ENCODE measurements around the gene NAPA.
A peak's percentile ranks its signal among the peaks of the same experiment; 100 is the strongest.

Gene NAPA

GRCh38 chr19:47483800-47484690 lies 30.8 kb downstream of the NAPA start, which contains the start of gene KPTN:
Gene KPTN (minus strand): TSS chr19:47484219. CDS start chr19:47484160, 59 bp downstream.
- peak; percentile 86 for DNase-seq

- DNase-seq, result no peak
Measured at GRCh38 chr19:47483200-47483599, 31.7 kb downstream of the NAPA start.

GRCh38 chr19:47481460-47482052 lies 33.3 kb downstream of the NAPA start:
- no peak for DNase-seq

- DNase-seq, result no peak
Measured at GRCh38 chr19:47480658-47481057, 34.2 kb downstream of the NAPA start.

- DNase-seq, result no peak
Measured at GRCh38 chr19:47479701-47480503, 35.0 kb downstream of the NAPA start.

- DNase-seq, result no peak
Measured at GRCh38 chr19:47476438-47476972, 38.4 kb downstream of the NAPA start.

GRCh38 chr19:47475465-47475864 lies 39.4 kb downstream of the NAPA start:
- DNase-seq, result no peak

GRCh38 chr19:47473336-47473735 lies 41.5 kb downstream of the NAPA start:
- DNase-seq, result no peak

GRCh38 chr19:47471733-47472457 lies 43.0 kb downstream of the NAPA start, which contains the start of gene SLC8A2:
Gene SLC8A2 (minus strand): TSS chr19:47471893. CDS start chr19:47466403, 5,490 bp downstream.
- peak; percentile 49 for DNase-seq

- no peak for DNase-seq
Measured at GRCh38 chr19:47471381-47471732, 43.5 kb downstream of the NAPA start.

- no peak for DNase-seq
Measured at GRCh38 chr19:47470447-47471195, 44.2 kb downstream of the NAPA start.

- no peak for DNase-seq
Measured at GRCh38 chr19:47469719-47470118, 45.1 kb downstream of the NAPA start.

GRCh38 chr19:47469363-47469700 lies 45.5 kb downstream of the NAPA start:
- no peak for DNase-seq

- no peak for DNase-seq
Measured at GRCh38 chr19:47467914-47468313, 46.9 kb downstream of the NAPA start.

- no peak for DNase-seq
Measured at GRCh38 chr19:47465957-47466356, 48.9 kb downstream of the NAPA start.

- DNase-seq, result no peak
Measured at GRCh38 chr19:47464675-47465419, 50.0 kb downstream of the NAPA start.

GRCh38 chr19:47461876-47462275 lies 53.0 kb downstream of the NAPA start:
- DNase-seq, result no peak

- no peak for DNase-seq
Measured at GRCh38 chr19:47459477-47459876, 55.4 kb downstream of the NAPA start.

- DNase-seq, result no peak
Measured at GRCh38 chr19:47458672-47459071, 56.2 kb downstream of the NAPA start.

- no peak for DNase-seq
Measured at GRCh38 chr19:47456721-47457474, 58.0 kb downstream of the NAPA start.

Data from T-helper 9 cell (primary cell).